Fibroblast of skin of scalp (primary cell): ENCODE measurements around the gene MXI1.
"Not testable (repeated sequence)": the region's sequence is repeated elsewhere in the genome, so short reads cannot be mapped to it uniquely, and the experiment has no call there.

Source experiments
- DNase-seq: peaks from one replicate; pipeline ENCODE4 v3.0.0-alpha.2; 2013

Gene MXI1

DNA sequence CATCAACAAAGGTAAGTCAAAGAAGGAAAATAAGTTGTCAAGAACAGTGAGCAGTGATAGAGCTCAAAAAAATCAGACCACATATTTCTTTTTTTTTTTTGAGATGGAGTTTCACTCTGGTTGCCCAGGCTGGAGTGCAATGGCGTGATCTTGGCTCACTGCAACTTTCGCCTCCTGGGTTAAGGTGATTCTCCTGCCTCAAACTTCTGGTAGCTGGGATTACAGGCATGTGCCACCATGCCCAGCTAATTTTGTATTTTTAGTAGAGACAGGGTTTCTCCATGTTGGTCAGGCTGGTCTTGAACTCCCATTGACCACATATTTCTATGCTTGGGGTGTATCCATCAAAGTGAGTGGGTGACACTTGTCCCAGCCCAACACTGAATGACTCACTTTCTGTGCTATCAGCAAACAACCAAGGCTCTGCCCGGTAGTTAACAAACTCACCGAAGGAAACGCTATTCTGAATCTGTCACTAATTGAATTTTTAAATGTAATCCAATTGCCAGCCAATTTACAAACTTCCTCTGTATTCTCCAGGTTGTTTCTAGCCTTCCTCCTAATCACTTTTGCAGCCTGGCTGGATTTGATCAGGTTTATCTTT lies 116.9 kb downstream of the MXI1 start:
- DNase-seq: no peak

DNA sequence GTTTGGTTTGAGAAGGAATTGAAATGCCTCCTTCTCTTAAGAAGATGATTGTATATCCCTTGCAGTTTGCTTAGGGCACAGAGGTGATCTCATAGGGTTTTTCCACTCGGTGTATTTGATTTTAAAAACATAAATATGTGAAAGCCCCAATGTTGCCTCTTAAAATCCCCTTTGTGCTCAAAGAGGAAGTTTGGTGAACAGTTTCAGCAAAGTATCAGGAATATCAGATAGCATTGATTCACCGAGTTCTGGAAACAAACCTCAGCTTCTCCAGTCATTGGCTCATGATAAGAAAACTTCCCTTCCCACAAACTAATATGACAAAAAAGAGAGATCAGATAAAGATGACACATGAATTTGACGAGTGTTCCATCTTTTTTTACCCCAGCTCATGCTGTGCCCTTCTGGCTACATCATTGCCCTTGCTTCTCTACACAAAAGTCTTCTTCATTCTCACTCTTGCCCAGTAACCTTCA lies 117.4 kb downstream of the MXI1 start:
- DNase-seq: no peak

DNA sequence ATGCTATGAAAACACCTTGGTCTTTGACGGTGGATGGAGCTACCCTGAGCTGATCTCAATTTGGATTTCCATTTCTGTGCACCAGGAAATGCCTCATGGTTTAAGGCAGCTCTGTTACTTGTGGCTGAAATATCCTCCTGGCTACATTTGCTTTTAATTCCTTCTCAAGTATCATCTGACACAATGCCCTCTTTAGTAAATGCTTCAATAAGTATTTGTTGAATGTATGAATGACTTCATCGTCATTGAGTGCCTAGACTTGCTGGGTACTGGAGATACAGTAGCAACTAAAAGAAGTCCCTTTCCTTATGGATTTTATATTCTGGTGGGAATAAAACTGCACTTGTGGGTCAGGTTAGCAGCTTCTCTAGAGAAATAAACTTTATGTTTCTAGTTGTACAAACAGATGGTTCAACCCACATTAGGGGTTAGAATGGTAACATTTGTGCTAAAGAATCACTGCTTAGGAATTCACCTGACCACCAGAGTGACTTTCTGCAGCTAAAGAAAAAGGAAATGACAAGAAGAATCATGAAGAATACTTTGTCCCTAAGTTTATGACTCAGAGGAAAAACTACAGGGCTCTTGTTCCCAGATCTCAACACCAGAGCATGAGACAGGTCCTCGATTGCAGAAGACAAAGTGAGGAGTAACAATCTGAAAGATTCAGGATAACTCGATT lies 119.1 kb downstream of the MXI1 start:
- DNase-seq: peak; percentile 76

DNA sequence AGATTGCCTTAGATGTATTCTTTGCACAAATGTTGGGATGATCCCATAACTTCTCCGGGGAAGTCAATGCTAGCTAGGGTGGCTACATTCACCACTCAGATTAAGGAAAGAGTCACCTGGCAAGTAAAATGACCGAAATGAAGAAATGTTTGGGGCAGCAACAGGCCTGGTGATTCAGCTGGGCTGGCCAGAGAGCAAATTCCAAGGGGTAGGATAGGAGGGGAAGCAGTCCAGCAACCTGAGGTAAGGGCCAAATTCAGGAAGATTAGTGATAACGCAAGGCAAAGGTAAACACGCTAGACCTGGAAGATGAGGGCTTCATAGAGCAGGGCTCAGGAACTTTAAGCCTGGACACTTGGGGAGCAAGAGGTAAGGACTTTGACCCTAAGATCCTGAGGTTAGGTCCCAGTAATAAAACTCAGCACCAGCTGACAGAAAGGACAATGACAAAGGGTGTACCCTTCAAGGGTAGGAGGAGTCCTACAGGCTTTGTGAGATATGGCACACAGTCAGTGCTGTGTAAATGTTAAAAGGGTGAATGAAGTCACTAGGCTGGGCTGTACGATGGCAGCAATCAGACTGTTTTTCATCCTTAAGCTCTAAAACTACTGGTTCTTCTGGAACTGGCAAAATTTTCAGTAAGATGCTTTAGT lies 120.0 kb downstream of the MXI1 start:
- DNase-seq: no peak

DNA sequence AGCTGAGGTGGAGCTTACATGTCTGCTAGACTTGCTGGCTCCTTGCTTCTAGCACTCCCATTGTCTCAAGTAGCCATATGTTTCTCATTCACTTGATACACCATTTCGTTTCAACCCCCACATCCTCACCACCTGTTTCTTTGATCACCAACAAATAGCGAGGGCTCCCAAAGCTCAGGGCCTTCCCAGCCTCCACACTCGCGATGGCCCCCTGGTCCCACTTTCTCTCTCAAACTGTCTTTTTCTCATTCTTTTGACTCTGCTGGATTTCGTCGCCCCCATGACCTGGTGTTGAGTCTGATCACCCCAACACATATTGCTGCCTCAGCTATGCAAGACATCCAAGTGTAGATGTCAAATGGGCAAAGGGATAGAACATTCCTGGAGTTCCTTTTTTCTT lies 123.3 kb downstream of the MXI1 start:
- DNase-seq: no peak

DNA sequence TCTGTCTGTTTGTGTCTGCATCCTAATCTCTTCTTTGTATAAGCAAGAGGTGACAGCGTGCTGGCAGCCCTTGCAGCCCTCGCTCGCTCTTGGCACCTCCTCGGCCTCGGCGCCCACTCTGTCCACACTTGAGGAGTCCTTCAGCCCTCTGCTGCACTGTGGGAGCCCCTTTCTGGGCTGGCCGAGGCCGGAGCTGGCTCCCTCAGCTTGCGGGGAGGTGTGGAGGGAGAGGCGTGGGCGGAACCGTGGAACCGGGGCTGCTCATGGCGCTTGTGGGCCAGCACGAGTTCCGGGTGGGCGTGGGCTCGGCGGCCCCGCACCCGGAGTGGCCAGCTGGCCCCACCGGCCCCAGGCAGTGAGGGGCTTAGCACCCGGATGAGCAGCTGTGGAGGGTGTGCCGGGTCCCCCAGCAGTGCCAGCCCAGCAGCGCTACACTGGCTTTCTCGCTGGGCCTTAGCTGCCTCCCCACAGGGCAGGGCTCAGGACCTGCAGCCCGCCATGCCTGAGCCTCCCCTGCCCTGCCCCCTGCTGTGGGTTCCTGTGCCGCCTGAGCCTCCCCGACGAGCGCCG lies 123.9 kb downstream of the MXI1 start:
- DNase-seq: not testable (repeated sequence)

DNA sequence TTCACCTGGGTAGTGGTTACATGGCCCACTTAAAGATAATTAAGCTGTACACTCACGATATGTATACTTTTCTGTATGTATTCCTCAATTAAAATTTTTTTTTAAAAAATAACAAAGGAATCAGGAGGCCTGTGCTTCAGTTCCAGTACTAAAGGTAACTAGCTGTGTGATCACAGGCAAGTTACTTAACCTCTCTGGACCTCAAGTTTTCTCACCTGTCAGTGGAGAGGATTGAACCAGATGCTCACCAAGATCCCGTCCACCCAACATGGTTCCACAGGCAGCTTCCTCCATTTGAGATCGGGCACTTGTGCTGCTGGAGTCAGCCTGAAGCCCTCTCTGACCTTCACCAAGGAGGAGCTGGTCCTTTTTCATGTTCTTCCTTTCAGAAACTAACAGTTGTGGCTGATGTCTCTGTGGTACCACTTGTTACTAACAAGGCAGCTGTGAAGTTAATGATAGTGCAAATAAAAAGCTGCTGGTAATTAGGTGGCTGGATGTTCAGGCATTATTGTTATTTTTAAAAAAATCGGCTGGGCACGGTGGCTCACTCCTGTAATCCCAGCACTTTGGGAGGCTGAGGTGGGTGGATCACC lies 126.8 kb downstream of the MXI1 start:
- DNase-seq: no peak

DNA sequence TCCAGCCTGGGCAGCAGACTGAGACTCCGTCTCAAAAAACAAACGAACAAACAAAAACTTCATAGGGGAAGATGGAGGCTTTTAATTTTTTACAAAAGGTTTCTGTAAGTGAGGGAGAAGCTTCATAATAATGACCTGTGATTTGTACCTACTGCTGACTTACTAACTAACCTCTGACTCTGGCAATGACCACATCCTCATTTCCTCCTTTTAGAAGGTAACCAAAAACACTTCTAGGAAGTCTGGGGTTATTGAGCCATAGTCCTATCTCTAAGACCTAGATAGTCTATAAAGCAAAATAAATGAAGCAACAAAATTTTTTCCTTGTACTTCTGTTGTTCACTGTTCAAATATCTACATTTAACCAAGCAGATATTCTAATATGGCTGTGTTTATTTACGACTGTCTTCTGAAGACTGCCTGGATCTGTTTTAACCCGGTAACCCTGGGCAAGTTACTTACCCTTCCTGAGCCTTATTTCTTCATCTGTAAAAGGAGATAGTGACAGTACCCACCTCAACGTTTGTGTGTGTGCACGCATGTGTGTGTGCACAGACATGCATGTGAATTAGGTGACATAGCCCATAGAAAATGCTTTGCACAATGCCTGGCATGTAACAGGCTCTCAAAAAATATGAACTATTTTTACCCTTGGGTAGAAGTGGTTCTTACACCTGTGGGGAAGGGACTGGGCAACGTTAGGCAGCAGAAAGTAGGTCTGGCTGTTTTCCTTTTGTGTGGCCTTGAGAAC lies 128.1 kb downstream of the MXI1 start:
- DNase-seq: no peak

DNA sequence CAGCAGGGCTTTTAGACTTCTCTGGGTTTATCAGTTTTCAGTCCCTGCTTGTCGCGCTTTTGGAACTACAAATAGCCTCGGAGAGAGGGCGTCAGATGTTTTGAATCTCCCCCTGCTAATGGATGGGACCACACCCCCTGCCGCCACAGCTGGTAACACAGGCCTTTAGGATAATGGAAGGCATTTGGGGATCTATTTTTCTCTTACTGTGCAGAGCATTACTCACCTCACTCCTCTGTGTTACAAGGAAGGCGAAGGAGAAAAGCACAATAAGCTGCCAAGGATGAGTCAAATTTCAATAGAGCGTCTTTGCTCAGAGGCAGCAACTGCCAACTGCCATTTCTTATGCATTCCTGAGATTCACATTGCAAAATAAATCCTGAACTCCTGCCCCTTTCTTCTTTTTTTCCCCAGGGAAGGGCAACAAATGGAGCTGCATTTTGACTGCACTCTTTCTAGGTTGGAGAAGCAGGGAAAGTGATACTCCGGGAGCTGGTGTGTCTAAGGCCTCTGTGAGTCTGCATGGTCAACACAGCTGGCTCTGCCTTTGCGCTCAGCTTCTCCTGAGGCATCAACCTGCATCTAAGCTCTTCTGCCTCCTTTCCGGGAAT lies 128.8 kb downstream of the MXI1 start:
- peak; percentile 97 for DNase-seq
